Stomach (tissue), 9 donors: ENCODE results near the gene KIAA0232. TPM values are rescaled to one million over a fixed set of nuclear protein-coding genes. Genes with fewer than 3 reads are reported as not detected.

ENCODE experiments used
- DNase-seq, 2 donors: peaks; one replicate each; pipeline versions ENCODE4 v3.0.0 to v3.0.0-alpha.2; 2013 to 2019
- H3K27ac ChIP-seq, 5 donors: fragments of 200-600 bp in 4 of 5; sonication (generic) in 4 of 5; one replicate each; pipeline ENCODE4 v1.5.1; 2013 to 2019; ENCODE audit warnings: mild to moderate bottlenecking in 1 of 5, moderate library complexity in 1 of 5
- H3K27me3 ChIP-seq, 3 donors: fragments of 200-600 bp; sonication (generic); one replicate each; pipeline ENCODE4 v1.5.1; 2017 to 2019; ENCODE audit warnings: mixed run types in 1 of 3
- H3K36me3 ChIP-seq, 4 donors: fragments of 200-600 bp; sonication (generic); 1 replicate in 3 of 4; 2 replicates in 1 of 4; pipeline ENCODE4 v1.5.1; 2016 to 2019
- H3K4me1 ChIP-seq, 4 donors: fragments of 200-600 bp; sonication (generic); one replicate each; pipeline ENCODE4 v1.5.1; 2016 to 2019
- H3K4me3 ChIP-seq, 4 donors: fragments of 200-600 bp; sonication (generic) in 3 of 4; one replicate each; pipeline ENCODE4 v1.5.1; 2016 to 2019; ENCODE audit warnings: mild to moderate bottlenecking in 1 of 4
- H3K9me3 ChIP-seq, 4 donors: fragments of 200-600 bp; sonication (generic); one replicate each; pipeline ENCODE4 v1.5.1; 2016 to 2019
- EP300 ChIP-seq: sonication (generic); formaldehyde crosslinking; IDR thresholded peaks from one replicate; pipeline ENCODE4 v1.6.1; 2017; ENCODE audit warnings: antibody characterized with exemption
- POLR2A ChIP-seq, 4 donors: fragments of 450-650 bp; IDR thresholded peaks; one replicate each; pipeline ENCODE4 v1.6.1; 2016; ENCODE audit warnings: antibody characterized with exemption in 4 of 4, control low read depth in 2 of 4, mild to moderate bottlenecking in 1 of 4, moderate library complexity in 1 of 4
- POLR2AphosphoS5 ChIP-seq, 3 donors: sonication (generic); formaldehyde crosslinking; IDR thresholded peaks; one replicate each; pipeline ENCODE4 v1.6.1; 2016; ENCODE audit warnings: antibody characterized with exemption in 3 of 3
- WGBS, 5 donors: extraction: QIAGEN DNeasy Blood & Tissue Kit in 3 of 5; methylation state at CpG; one replicate each; pipeline versions ENCODE4 v1.1.5 to v1.1.7; 2013 to 2018; 5-methylcytosine and 5-hydroxymethylcytosine counted together
- intact Hi-C: fragments of 100-400 bp; cut with DNase I; formaldehyde crosslinking; loops from one replicate; pipeline ENCODE4 v1.15.1; 2023; ENCODE audit warnings: low total_unique reads
- polyA plus RNA-seq, 3 donors: library from polyadenylated mRNA; stranded (reverse); fragments of 200-250 nt; gene quantifications; one replicate each; pipeline ENCODE4 v1.2.3, GENCODE V29; 2013
- total RNA-seq, 5 donors: library from RNA; depleted of rRNA; stranded (reverse); fragments of >200 nt; gene quantifications; one replicate each; pipeline versions ENCODE4 v1.1.0 to v1.2.3, GENCODE V29; 2014 to 2016
- TF ChIP-seq, protein P1 (sequence below), 7 experiments: fragments of 450-650 bp in 4 of 7; fragments of 200-600 bp in 3 of 7; sonication (generic) in 3 of 7; IDR thresholded peaks; one replicate each; pipeline ENCODE4 v1.5.1; 2016 to 2019; ENCODE audit warnings: antibody characterized with exemption in 7 of 7, control low read depth in 2 of 7, mild to moderate bottlenecking in 1 of 7
- donor health status: healthy with polysubstance abuse.
- donor health status: Bipolar disorder and iron deficiency.
- donor health status: healthy.

KIAA0232 gene
- total and polyA plus RNA-seq, 8 donors: 5.1 to 48.1 (median 9.9) TPM

DNA sequence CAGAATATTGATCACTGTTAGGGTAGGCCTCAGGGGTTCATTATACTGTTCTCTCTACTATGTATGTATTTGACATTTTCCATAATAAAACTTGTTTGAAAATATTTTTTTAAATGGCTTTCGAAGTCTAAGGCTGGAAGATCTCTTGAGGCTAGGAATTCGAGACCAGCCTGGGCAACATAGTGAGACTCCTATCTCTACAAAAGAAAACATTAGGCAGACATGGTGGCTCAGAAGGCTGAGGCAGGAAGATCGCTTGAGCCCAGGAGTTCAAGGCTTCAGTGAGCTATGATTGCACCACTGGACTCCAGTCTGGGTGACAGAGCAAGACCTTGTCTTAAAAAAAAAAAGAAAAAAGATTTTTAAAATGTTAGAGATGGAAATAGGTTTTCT is 111.6 kb downstream of the KIAA0232 start:
- no peaks in the 10 kb centered on the region for H3K27me3 ChIP-seq
- no peak for TF ChIP-seq EP300
- TF ChIP-seq, protein P1, sequence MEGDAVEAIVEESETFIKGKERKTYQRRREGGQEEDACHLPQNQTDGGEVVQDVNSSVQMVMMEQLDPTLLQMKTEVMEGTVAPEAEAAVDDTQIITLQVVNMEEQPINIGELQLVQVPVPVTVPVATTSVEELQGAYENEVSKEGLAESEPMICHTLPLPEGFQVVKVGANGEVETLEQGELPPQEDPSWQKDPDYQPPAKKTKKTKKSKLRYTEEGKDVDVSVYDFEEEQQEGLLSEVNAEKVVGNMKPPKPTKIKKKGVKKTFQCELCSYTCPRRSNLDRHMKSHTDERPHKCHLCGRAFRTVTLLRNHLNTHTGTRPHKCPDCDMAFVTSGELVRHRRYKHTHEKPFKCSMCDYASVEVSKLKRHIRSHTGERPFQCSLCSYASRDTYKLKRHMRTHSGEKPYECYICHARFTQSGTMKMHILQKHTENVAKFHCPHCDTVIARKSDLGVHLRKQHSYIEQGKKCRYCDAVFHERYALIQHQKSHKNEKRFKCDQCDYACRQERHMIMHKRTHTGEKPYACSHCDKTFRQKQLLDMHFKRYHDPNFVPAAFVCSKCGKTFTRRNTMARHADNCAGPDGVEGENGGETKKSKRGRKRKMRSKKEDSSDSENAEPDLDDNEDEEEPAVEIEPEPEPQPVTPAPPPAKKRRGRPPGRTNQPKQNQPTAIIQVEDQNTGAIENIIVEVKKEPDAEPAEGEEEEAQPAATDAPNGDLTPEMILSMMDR (IDR thresholded peaks at IDR 0.05): no peak
- no peak for TF ChIP-seq POLR2AphosphoS5 (IDR thresholded peaks at IDR 0.05)
- TF ChIP-seq POLR2A (IDR thresholded peaks at IDR 0.05): no peak
- no peaks in the 10 kb centered on the region for H3K36me3 ChIP-seq
- peak overlapping the region in 3 of 5 donors; percentile 2 to 71 (median 55) for H3K27ac ChIP-seq
- intact Hi-C loops: no loop called here
- DNase-seq: no peak
- peaks cover 0 to 12% (median 0%) of the 10 kb centered on the region in 4 donors for H3K9me3 ChIP-seq
- H3K4me1 ChIP-seq: peaks cover 14 to 32% (median 25%) of the 10 kb centered on the region in 4 donors
- 91 to 99% (median 93%) methylated on average over 3 of the region's 3 CpGs for WGBS, 5 donors
- H3K4me3 ChIP-seq: no peak overlapping the region

DNA sequence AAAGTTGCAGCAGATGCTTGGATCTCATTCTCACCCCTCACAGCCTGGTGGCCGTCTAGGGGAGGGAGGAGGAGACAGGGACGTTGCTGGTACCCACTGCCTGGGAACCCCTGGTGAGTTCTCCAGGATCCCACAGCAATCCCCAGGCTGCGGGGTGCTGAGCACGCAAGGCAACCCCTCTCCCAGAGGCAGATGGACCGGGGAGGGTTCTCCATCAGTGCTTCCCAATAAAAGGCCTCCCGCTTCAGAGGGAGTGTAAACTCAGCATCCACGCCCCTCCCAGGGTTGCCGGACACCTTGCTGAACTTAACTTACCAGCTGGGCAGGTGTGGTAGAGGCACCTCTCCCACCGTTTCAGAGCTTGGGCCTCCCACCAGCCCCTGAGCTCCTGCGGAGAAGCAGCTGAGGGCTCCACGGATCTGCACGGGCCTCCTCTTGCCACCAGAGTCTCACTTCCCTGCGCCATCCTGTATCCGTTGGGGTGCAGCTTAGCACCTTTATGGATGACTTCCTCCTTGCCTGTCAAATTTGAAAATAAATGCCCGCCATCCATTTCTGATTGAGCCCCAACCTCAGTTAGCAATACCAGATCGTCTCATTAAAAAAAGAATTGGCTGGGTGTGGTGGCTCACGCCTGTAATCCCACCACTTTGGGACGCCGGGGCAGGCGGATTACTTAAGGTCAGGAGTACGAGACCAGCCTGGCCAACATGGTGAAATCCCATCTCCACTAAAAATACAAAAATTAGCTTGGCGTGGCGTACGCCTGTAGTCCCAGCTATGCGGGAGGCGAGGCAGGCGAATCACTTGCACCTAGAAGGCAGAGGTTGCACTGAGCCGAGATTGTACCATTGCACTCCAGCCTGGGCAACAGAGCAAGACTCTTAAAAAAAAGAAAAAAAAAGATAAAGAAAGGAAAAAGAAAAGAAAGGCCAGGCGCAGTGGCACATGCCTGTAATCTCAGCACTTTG is 112.3 kb downstream of the KIAA0232 start:
- 89 to 92% (median 90%) methylated on average over 28 to 29 of the region's 29 CpGs for WGBS, 5 donors
- TF ChIP-seq, protein P1 (IDR thresholded peaks at IDR 0.05): no peak
- no peak for TF ChIP-seq EP300
- TF ChIP-seq POLR2A (IDR thresholded peaks at IDR 0.05): no peak
- no peak for TF ChIP-seq POLR2AphosphoS5 (IDR thresholded peaks at IDR 0.05)
- Histone ChIP-seq H3K4me1 (peaks cover 14 to 32% (median 25%) of the 10 kb centered on the region in 4 donors), H3K27ac (no peak overlapping the region), H3K4me3 (no peak overlapping the region), H3K9me3 (peaks cover 0 to 10% (median 0%) of the 10 kb centered on the region in 4 donors), H3K36me3 (no peaks in the 10 kb centered on the region), H3K27me3 (no peaks in the 10 kb centered on the region)
- intact Hi-C loops: no loop called here
- peak in 1 of 2 donors; percentile 15 for DNase-seq

DNA sequence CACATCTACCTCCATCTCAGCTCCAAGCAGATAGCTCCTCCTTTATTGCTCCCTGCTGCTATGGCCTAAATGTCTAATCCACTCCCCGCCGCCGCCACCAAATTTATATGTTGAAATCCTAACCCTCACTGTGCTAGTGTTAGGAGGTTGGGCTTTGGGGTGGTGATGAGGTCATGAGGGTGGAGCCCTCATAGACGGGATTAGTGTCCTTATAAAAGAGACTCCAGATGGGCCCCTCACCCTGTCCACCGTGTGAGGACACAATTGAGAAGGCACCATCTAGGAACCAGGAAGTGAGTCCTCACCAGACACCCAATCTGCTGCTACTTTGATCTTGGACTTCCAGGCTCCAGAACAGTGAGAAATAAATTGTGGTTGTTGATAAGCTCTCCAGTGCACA is 113.5 kb downstream of the KIAA0232 start:
- Histone ChIP-seq H3K9me3 (no peaks in the 10 kb centered on the region), H3K27me3 (no peaks in the 10 kb centered on the region), H3K27ac (no peak overlapping the region), H3K4me3 (no peak overlapping the region), H3K4me1 (peaks cover 14 to 32% (median 25%) of the 10 kb centered on the region in 4 donors), H3K36me3 (no peaks in the 10 kb centered on the region)
- 74 to 100% (median 83%) methylated on average over 3 to 5 of the region's 5 CpGs; no CpG with 5 or more reads in 1 of the 5 donors for WGBS, 5 donors
- no peak for TF ChIP-seq POLR2A (IDR thresholded peaks at IDR 0.05)
- TF ChIP-seq, protein P1 (IDR thresholded peaks at IDR 0.05): no peak
- TF ChIP-seq EP300: no peak
- TF ChIP-seq POLR2AphosphoS5 (IDR thresholded peaks at IDR 0.05): no peak
- DNase-seq: no peak
- intact Hi-C loops: no loop called here

DNA sequence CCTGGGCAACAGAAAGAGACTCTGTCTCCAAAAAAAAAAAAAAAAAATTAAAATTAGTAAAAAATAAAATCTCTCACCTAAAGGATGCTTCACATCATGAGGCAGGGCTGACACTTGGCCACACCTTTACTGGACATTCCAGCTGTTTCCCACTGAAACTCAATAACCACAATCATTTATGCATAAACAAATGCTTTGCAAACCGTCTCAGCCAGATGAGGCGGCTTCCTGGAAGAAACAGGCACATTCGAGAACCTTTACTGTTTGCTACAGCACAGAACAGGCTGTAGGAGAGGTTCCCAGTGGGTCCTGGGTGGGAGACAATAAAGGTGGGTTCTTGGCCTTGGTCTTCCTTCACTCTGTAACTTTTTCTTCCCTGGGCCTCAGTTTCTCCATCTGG is 116.2 kb downstream of the KIAA0232 start:
- H3K9me3 ChIP-seq: no peaks in the 10 kb centered on the region
- no peaks in the 10 kb centered on the region for H3K36me3 ChIP-seq
- peak in 1 of 2 donors; percentile 5 for DNase-seq
- H3K27me3 ChIP-seq: no peaks in the 10 kb centered on the region
- intact Hi-C loops: no loop called here
- TF ChIP-seq EP300: no peak
- TF ChIP-seq, protein P1 (IDR thresholded peaks at IDR 0.05): no peak
- TF ChIP-seq POLR2A (IDR thresholded peaks at IDR 0.05): no peak
- no peak for TF ChIP-seq POLR2AphosphoS5 (IDR thresholded peaks at IDR 0.05)
- peaks cover 0 to 18% (median 8%) of the 10 kb centered on the region in 4 donors for H3K4me1 ChIP-seq
- H3K4me3 ChIP-seq: no peak overlapping the region
- H3K27ac ChIP-seq: peak overlapping the region in 1 of 5 donors; percentile 6
- 62 to 76% (median 67%) methylated on average over 3 of the region's 3 CpGs for WGBS, 5 donors
